K562 (cell line): ENCODE measurements around the gene OR4D9. TPM values are rescaled to one million over a fixed set of nuclear protein-coding genes. Genes with fewer than 3 reads are reported as not detected.
A peak's percentile ranks its signal among the peaks of the same experiment; 100 is the strongest.

ENCODE experiments used
- BCOR ChIP-seq: fragments of 450-650 bp; IDR thresholded peaks from 2 replicates; pipeline ENCODE4 v1.6.1; 2016
- FOXK1 ChIP-seq: sonication (generic); formaldehyde crosslinking; IDR thresholded peaks from 2 replicates; pipeline ENCODE4 v1.8.0; 2022; ENCODE audit warnings: missing genetic modification reagents, mild to moderate bottlenecking, borderline replicate concordance
- GTF2F1 ChIP-seq: IDR thresholded peaks from 2 replicates; pipeline ENCODE4 v1.6.1; 2011; ENCODE audit warnings: low read depth, low read length, improper control_type of control experiment
- HMGN3 ChIP-seq: IDR thresholded peaks from 2 replicates; pipeline ENCODE4 v1.6.1; 2011; ENCODE audit warnings: borderline replicate concordance, low read depth, mild to moderate bottlenecking, mixed read lengths, low read length; ENCODE audit not compliant: insufficient read length; ENCODE audit errors: extremely low read depth
- HOXB6 ChIP-seq: fragments of 250-450 bp; sonication (Bioruptor Pico); IDR thresholded peaks from 2 replicates; pipeline ENCODE4 v1.5.1; 2022; ENCODE audit warnings: mild to moderate bottlenecking, borderline replicate concordance
- JUND ChIP-seq, 2 experiments: IDR thresholded peaks; 2 replicates in 1 of 2; 3 replicates in 1 of 2; pipeline ENCODE4 v1.6.1; 2011; ENCODE audit warnings: borderline replicate concordance in 2 of 2, low read depth in 2 of 2, low read length in 2 of 2, improper control_type of control experiment in 1 of 2, missing biosample characterization in 1 of 2, missing genetic modification characterization in 1 of 2, missing genetic modification reagents in 1 of 2
- MAZ ChIP-seq, 2 experiments: fragments of 450-650 bp in 1 of 2; sonication (generic) in 1 of 2; formaldehyde crosslinking; IDR thresholded peaks in 1 of 2; conservative IDR thresholded peaks in 1 of 2; 2 replicates each; pipeline versions ENCODE4 v1.4.0 to v1.5.0; 2020; ENCODE audit warnings: mild to moderate bottlenecking in 1 of 2, missing genetic modification reagents in 1 of 2
- MYBL2 ChIP-seq, 2 experiments: fragments of 450-650 bp in 1 of 2; sonication (generic) in 1 of 2; formaldehyde crosslinking in 1 of 2; IDR thresholded peaks; 2 replicates each; pipeline versions ENCODE4 v1.6.1 to v1.8.1; 2017 to 2022; ENCODE audit warnings: borderline replicate concordance in 1 of 2, inconsistent platforms in 1 of 2, low read depth in 1 of 2, mild to moderate bottlenecking in 1 of 2, missing genetic modification reagents in 1 of 2, moderate library complexity in 1 of 2
- NCOR1 ChIP-seq: fragments of 450-650 bp; IDR thresholded peaks from 2 replicates; pipeline ENCODE4 v1.6.1; 2016; ENCODE audit warnings: mild to moderate bottlenecking, moderate library complexity
- POLR2AphosphoS2 ChIP-seq: IDR thresholded peaks from 2 replicates; pipeline ENCODE4 v1.6.1; 2012; ENCODE audit warnings: low read length, improper control_type of control experiment
- RBM22 ChIP-seq: fragments of 200-400 bp; formaldehyde crosslinking; IDR thresholded peaks from 2 replicates; pipeline ENCODE4 v1.6.1; 2018; ENCODE audit warnings: low read length, low read depth; ENCODE audit not compliant: poor library complexity, severe bottlenecking
- RHOXF2B ChIP-seq: fragments of 250-450 bp; sonication (Bioruptor Pico); conservative IDR thresholded peaks from 2 replicates; pipeline ENCODE4 v1.5.1; 2021
- TCF3 ChIP-seq: sonication (generic); formaldehyde crosslinking; IDR thresholded peaks from 2 replicates; pipeline ENCODE4 v1.4.0; 2020; ENCODE audit warnings: mild to moderate bottlenecking, missing genetic modification reagents
- polyA plus RNA-seq, 8 experiments: library from polyadenylated mRNA; depleted of rRNA in 4 of 8; stranded (reverse) in 5 of 8; unstranded in 3 of 8; fragments of >200 nt; fragmentation: Nextera tagmentation in 2 of 8; fragmentation: Illumina TruSeq in 1 of 8; extraction: Ambion mirVana in 2 of 8; extraction: Trizol in 1 of 8; gene quantifications; 2 replicates each; pipeline versions ENCODE4 v1.2.1 to v1.2.3, GENCODE V29; 2011 to 2014; ENCODE audit warnings: inconsistent platforms in 1 of 8, missing spikeins in 1 of 8
- total RNA-seq, 7 experiments: library from RNA; depleted of rRNA in 6 of 7; stranded (reverse); fragments of >200 nt in 6 of 7; fragmentation: Illumina TruSeq in 2 of 7; extraction: Trizol in 2 of 7; gene quantifications; 2 replicates each; pipeline versions ENCODE4 v1.2.1 to v1.2.3, GENCODE V29; 2011 to 2021; ENCODE audit warnings: low replicate concordance in 1 of 7
- TF ChIP-seq, protein P1 (sequence below): fragments of 450-650 bp; formaldehyde crosslinking; IDR thresholded peaks from 2 replicates; pipeline ENCODE4 v1.4.0; 2020; ENCODE audit warnings: mild to moderate bottlenecking, moderate library complexity
- TF ChIP-seq, protein P2 (sequence below): fragments of 450-650 bp; IDR thresholded peaks from 2 replicates; pipeline ENCODE4 v1.6.1; 2016; ENCODE audit warnings: antibody characterized with exemption

The OR4D9 gene
- total and polyA plus RNA-seq, 9 of the 15 experiments (the other 6 are each of a cell fraction or from before 2014, with no cell fraction given), result not detected

DNA sequence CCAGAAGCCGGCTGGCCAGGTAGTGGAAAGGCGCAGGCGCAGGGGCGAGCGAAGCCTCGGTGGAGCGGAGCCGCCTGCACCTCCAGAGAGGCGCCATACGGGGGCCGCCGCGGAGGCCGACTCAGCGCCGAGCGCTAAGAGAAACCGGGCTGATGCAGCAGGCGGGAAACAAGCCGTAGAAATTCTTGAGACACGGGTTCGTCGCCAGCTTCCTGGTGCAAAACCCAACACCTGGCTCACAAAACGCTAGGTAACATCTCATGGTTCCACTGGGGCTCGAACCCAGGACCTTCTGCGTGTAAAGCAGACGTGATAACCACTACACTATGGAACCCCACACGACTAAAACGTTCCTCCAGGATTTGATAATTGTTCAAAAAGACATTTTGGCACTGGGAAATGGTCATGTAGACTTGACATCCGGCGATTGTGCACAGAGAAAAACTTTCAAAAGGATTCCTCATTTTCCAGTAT, 39.1 kb downstream of the OR4D9 start (continued):
- TF ChIP-seq MYBL2 (IDR thresholded peaks at IDR 0.05; ENCODE audit: low read depth), result no peak; the same call in 1 of the 2 replicates
- no peak for TF ChIP-seq MYBL2 (CRISPR knock-in tag; IDR thresholded peaks at IDR 0.05; ENCODE audit: borderline replicate concordance)
- TF ChIP-seq HOXB6 (CRISPR knock-in tag), result no peak
- TF ChIP-seq RBM22, result peak; percentile 72
- TF ChIP-seq GTF2F1, result 0 out of 2 replicates have a peak, but pooled peaks have one; percentile 57
- TF ChIP-seq TCF3, result peak; percentile 8; the same call in 1 of the 2 replicates
- TF ChIP-seq MAZ (CRISPR knock-in tag; conservative IDR thresholded peaks at IDR 0.05 in 1 of 2, IDR thresholded peaks at IDR 0.05 in 1 of 2), result peak; percentile 61 to 63; a peak in 2 of 4 replicates
- TF ChIP-seq POLR2AphosphoS2, result peak; percentile 90; the same call in 1 of the 2 replicates
- TF ChIP-seq JUND (IDR thresholded peaks at IDR 0.05; ENCODE audit: borderline replicate concordance, low read depth, low read length), result peak; percentile 60
- no peak; the same call in 2 of the 3 replicates for TF ChIP-seq JUND (tag; IDR thresholded peaks at IDR 0.05; ENCODE audit: borderline replicate concordance, low read depth, low read length)
- peak; percentile 73 for TF ChIP-seq HMGN3
- TF ChIP-seq, protein P1, sequence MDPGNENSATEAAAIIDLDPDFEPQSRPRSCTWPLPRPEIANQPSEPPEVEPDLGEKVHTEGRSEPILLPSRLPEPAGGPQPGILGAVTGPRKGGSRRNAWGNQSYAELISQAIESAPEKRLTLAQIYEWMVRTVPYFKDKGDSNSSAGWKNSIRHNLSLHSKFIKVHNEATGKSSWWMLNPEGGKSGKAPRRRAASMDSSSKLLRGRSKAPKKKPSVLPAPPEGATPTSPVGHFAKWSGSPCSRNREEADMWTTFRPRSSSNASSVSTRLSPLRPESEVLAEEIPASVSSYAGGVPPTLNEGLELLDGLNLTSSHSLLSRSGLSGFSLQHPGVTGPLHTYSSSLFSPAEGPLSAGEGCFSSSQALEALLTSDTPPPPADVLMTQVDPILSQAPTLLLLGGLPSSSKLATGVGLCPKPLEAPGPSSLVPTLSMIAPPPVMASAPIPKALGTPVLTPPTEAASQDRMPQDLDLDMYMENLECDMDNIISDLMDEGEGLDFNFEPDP (CRISPR knock-in tag), result no peak
- TF ChIP-seq NCOR1, result 0 out of 2 replicates have a peak, but pooled peaks have one; percentile 37
- 0 out of 2 replicates have a peak, but pooled peaks have one; percentile 19 for TF ChIP-seq RHOXF2B
- peak; percentile 59; the same call in 1 of the 2 replicates for TF ChIP-seq BCOR
- TF ChIP-seq, protein P2, sequence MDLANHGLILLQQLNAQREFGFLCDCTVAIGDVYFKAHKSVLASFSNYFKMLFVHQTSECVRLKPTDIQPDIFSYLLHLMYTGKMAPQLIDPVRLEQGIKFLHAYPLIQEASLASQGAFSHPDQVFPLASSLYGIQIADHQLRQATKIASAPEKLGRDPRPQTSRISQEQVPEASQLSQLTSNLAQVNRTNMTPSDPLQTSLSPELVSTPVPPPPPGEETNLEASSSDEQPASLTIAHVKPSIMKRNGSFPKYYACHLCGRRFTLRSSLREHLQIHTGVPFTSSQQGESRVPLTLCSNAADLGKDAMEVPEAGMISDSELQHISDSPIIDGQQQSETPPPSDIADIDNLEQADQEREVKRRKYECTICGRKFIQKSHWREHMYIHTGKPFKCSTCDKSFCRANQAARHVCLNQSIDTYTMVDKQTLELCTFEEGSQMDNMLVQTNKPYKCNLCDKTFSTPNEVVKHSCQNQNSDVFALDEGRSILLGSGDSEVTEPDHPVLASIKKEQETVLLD, result peak; percentile 86; the same call in 1 of the 2 replicates
- peak; percentile 86; the same call in 1 of the 2 replicates for TF ChIP-seq FOXK1 (CRISPR knock-in tag)
